ENCODE measurements around the gene CAPN2. TPM values are rescaled to one million over a fixed set of nuclear protein-coding genes. Genes with fewer than 3 reads are reported as not detected.

The CAPN2 gene
- total and polyA plus RNA-seq, 2 donors (not counting 1 experiment from before 2014, with no cell fraction given), result 63.9 to 79.6 TPM

DNA sequence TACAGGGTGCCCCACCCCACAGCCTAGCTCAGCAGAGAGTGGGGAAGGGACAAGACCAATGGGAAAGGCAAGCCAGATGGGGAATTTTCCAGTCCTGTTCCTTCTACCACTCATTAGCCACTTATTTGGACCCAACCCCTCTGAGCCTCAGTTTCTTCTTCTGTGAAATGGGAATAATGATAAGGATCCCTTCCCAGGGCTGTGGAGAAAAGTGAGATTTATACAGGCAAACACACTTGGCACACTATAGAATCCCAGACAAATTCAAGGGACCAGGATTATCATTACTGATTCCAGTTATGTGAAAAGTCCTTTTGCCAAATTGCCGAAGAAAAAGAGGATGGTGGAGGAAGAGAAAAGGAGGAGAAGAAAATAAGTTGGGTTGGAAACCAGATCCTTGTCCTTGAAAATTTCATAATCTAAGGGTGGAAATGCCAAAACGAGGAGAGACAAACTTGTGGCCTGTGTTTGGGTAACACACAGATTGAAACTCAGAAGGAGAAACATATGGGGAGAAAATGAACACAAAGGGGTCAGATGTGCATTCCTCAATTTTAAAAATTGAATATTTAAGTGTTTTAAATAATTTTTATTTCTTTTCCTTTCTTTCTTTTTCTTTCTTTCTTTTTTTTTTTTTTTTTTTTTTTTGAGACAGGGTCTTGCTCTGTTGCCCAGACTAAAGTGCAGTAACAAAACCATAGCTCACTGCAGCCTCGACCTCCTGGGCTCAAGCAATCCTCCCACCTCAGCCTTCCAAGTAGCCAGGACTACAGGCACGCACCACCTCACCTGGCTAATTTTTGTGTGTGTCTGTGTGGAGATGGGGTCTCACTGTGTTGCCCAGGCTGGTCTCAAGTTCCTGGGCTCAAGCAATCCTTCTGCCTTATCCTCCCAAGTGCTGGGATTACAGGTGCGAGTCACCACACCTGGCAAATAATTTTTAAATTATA, 9.6 kb downstream of the CAPN2 start:
- no peaks in the 10 kb centered on the region for H4K20me1 ChIP-seq (ENCODE audit: control insufficient read depth, insufficient read depth, low read length, poor library complexity, severe bottlenecking)
- Mint-ChIP-seq H3K9me3 (ENCODE audit: insufficient read depth) (no peaks in the 10 kb centered on the region), H3K27ac (no peak overlapping the region), H3K4me3 (no peak overlapping the region), H3K4me1 (peaks cover 42% of the 10 kb centered on the region), H3K27me3 (no peaks in the 10 kb centered on the region)
- ATAC-seq (ENCODE audit: low read depth) (no peak), DNase-seq (no peak)
- H3K27ac ChIP-seq (ENCODE audit: low read length in 2 of 2), result no peak overlapping the region
- H3K4me1 ChIP-seq (ENCODE audit: control insufficient read depth in 2 of 2, insufficient read depth in 2 of 2, low read length in 2 of 2), result peaks cover 24 to 31% of the 10 kb centered on the region in 2 donors
- no peak overlapping the region for H2AFZ ChIP-seq (ENCODE audit: insufficient read depth, low read depth, low read length, poor library complexity, severe bottlenecking)
- 100% methylated on average over 2 of the region's 5 CpGs for WGBS (ENCODE audit: insufficient coverage)
- ChIA-PET POLR2A (interaction anchor here (0.7 kb wide), 1 partner anchor 430 kb away, joined by 10 read pairs; no protein-coding TSS in a partner anchor), CTCF (interaction anchor here (1.0 kb wide), 1 partner anchor 27 kb away, joined by 3 read pairs; no protein-coding TSS in a partner anchor)
- H3K9ac ChIP-seq (ENCODE audit: low read length), result no peak overlapping the region
- no peaks in the 10 kb centered on the region for H3K9me3 ChIP-seq (ENCODE audit: control extremely low read depth in 1 of 3, control insufficient read depth in 2 of 3, insufficient read depth in 1 of 3, low read length in 2 of 3)
- peaks cover 3% of the 10 kb centered on the region for H3K79me2 ChIP-seq (ENCODE audit: control insufficient read depth, insufficient read depth, low read length)
- no peak overlapping the region for H3K4me2 ChIP-seq (replicated peaks; ENCODE audit: low read depth, low read length, poor library complexity, severe bottlenecking)
- peaks cover 0 to 26% of the 10 kb centered on the region in 2 experiments for H3K36me3 ChIP-seq (replicated peaks in 1 of 2; ENCODE audit: control extremely low read depth in 1 of 2, control insufficient read depth in 1 of 2, extremely low read depth in 1 of 2, insufficient read depth in 2 of 2, low read length in 1 of 2)
- TF ChIP-seq, protein P1, sequence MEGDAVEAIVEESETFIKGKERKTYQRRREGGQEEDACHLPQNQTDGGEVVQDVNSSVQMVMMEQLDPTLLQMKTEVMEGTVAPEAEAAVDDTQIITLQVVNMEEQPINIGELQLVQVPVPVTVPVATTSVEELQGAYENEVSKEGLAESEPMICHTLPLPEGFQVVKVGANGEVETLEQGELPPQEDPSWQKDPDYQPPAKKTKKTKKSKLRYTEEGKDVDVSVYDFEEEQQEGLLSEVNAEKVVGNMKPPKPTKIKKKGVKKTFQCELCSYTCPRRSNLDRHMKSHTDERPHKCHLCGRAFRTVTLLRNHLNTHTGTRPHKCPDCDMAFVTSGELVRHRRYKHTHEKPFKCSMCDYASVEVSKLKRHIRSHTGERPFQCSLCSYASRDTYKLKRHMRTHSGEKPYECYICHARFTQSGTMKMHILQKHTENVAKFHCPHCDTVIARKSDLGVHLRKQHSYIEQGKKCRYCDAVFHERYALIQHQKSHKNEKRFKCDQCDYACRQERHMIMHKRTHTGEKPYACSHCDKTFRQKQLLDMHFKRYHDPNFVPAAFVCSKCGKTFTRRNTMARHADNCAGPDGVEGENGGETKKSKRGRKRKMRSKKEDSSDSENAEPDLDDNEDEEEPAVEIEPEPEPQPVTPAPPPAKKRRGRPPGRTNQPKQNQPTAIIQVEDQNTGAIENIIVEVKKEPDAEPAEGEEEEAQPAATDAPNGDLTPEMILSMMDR (IDR thresholded peaks at IDR 0.05), result no peak
- no peak for TF ChIP-seq EZH2 (IDR thresholded peaks at IDR 0.05; ENCODE audit: borderline replicate concordance, insufficient read depth, low read depth, low read length, poor library complexity, severe bottlenecking)
- no peak overlapping the region for H3K4me3 ChIP-seq (ENCODE audit: control extremely low read depth in 1 of 5, extremely low read depth in 1 of 5, insufficient read depth in 1 of 5, low read depth in 2 of 5, low read length in 4 of 5)
- H3K27me3 ChIP-seq (replicated peaks in 1 of 4; ENCODE audit: control extremely low read depth in 1 of 4, control insufficient read depth in 3 of 4, insufficient read depth in 4 of 4, low read length in 3 of 4), result no peaks in the 10 kb centered on the region
- intact Hi-C loops (cut with micrococcal nuclease), result no loop called here
